IMR-90 (cell line): ENCODE measurements around the gene NIPAL3. TPM values are rescaled to one million over a fixed set of nuclear protein-coding genes. Genes with fewer than 3 reads are reported as not detected.
A peak's percentile ranks its signal among the peaks of the same experiment; 100 is the strongest.

ENCODE experiments used
- ATAC-seq: fragments of 200-7000 bp; cut with Tn5 transposase; 2 replicates; pipeline ENCODE4 v1.9.1; 2020; ENCODE audit warnings: low read depth, mild to moderate bottlenecking, moderate library complexity
- BruUV-seq: library from RNA; stranded (reverse); fragments of 400-500 nt; replicated peaks from 2 replicates; lab custom pipeline; 2021; lab: Mats Ljungman, UMichigan
- CTCF ChIA-PET: fragments of 300-600 bp; formaldehyde crosslinking; extraction: SDS; loops from one replicate; lab custom pipeline; 2021; ENCODE audit warnings: antibody characterized with exemption; lab: Yijun Ruan, JAX
- POLR2A ChIA-PET: fragments of 300-600 bp; sonication (Branson Sonifier 250); formaldehyde crosslinking; loops from one replicate; lab custom pipeline; 2022; ENCODE audit warnings: antibody characterized with exemption; ENCODE audit not compliant: unreplicated experiment; lab: Charles Lee
- DNase-seq: peaks from one replicate; pipeline ENCODE4 v3.0.0; 2013
- H2AFZ ChIP-seq: replicated peaks from 2 replicates; pipeline ENCODE3; 2013; ENCODE audit warnings: low read length, mild to moderate bottlenecking; ENCODE audit not compliant: poor library complexity
- H2AK5ac ChIP-seq: 2 replicates; pipeline ENCODE4 v1.6.1; 2013; ENCODE audit warnings: low read depth, low read length, inconsistent platforms
- H2AK9ac ChIP-seq: replicated peaks from 2 replicates; pipeline ENCODE3; 2013; ENCODE audit warnings: mild to moderate bottlenecking, low read depth, low read length, moderate library complexity; ENCODE audit not compliant: poor library complexity
- H2BK120ac ChIP-seq: 2 replicates; pipeline ENCODE4 v1.6.1; 2013; ENCODE audit warnings: low read depth, low read length, inconsistent platforms
- H2BK15ac ChIP-seq: 3 replicates; pipeline ENCODE4 v1.6.1; 2013; ENCODE audit warnings: low read depth, low read length, inconsistent platforms
- H2BK20ac ChIP-seq: 2 replicates; pipeline ENCODE4 v1.6.1; 2013; ENCODE audit warnings: low read depth, mild to moderate bottlenecking, inconsistent platforms, low read length, moderate library complexity
- H2BK5ac ChIP-seq: 2 replicates; pipeline ENCODE4 v1.6.1; 2013; ENCODE audit warnings: mild to moderate bottlenecking, low read depth, low read length, inconsistent platforms; ENCODE audit not compliant: poor library complexity, severe bottlenecking
- H3K14ac ChIP-seq: replicated peaks from 2 replicates; pipeline ENCODE4 v1.6.1; 2013; ENCODE audit warnings: low read depth, low read length, inconsistent platforms
- H3K18ac ChIP-seq: 2 replicates; pipeline ENCODE4 v1.6.1; 2013; ENCODE audit warnings: low read depth, low read length, control low read depth
- H3K23ac ChIP-seq: 2 replicates; pipeline ENCODE4 v1.6.1; 2013; ENCODE audit warnings: low read depth, low read length, inconsistent platforms
- H3K27ac ChIP-seq: 2 replicates; pipeline ENCODE4 v1.5.1; 2013; ENCODE audit warnings: mild to moderate bottlenecking, control low read depth, low read length; ENCODE audit not compliant: insufficient read depth
- H3K27me3 ChIP-seq: 2 replicates; pipeline ENCODE4 v1.6.1; 2013; ENCODE audit warnings: low read length; ENCODE audit not compliant: control insufficient read depth, insufficient read depth
- H3K36me3 ChIP-seq: 2 replicates; pipeline ENCODE4 v1.6.1; 2013; ENCODE audit warnings: low read length, mixed read lengths; ENCODE audit not compliant: control insufficient read depth, insufficient read depth
- H3K4ac ChIP-seq: 2 replicates; pipeline ENCODE4 v1.6.1; 2013; ENCODE audit warnings: low read depth, low read length, inconsistent platforms
- H3K4me1 ChIP-seq: 2 replicates; pipeline ENCODE4 v1.6.1; 2013; ENCODE audit warnings: low read length, mixed read lengths; ENCODE audit not compliant: control insufficient read depth, insufficient read depth
- H3K4me2 ChIP-seq: 2 replicates; pipeline ENCODE4 v1.6.1; 2013; ENCODE audit warnings: low read depth, mild to moderate bottlenecking, control low read depth, low read length, moderate library complexity
- H3K4me3 ChIP-seq: 2 replicates; pipeline ENCODE4 v1.5.1; 2013; ENCODE audit warnings: low read depth, mild to moderate bottlenecking, control low read depth, low read length, moderate library complexity; ENCODE audit not compliant: insufficient read depth
- H3K56ac ChIP-seq: 2 replicates; pipeline ENCODE4 v1.6.1; 2013; ENCODE audit warnings: low read length, inconsistent platforms; ENCODE audit not compliant: insufficient read depth; ENCODE audit errors: extremely low read depth
- H3K79me1 ChIP-seq, 2 experiments: 2 replicates each; pipeline ENCODE4 v1.6.1; 2013; ENCODE audit warnings: low read length in 2 of 2, inconsistent platforms in 1 of 2, low read depth in 1 of 2
- H3K9ac ChIP-seq: 2 replicates; pipeline ENCODE4 v1.6.1; 2013; ENCODE audit warnings: low read depth, low read length, control low read depth
- H3K9me1 ChIP-seq: 2 replicates; pipeline ENCODE4 v1.6.1; 2013; ENCODE audit warnings: low read length, inconsistent platforms; ENCODE audit not compliant: insufficient read depth
- H3K9me3 ChIP-seq: 2 replicates; pipeline ENCODE4 v1.6.1; 2013; ENCODE audit warnings: low read length; ENCODE audit not compliant: control insufficient read depth, insufficient read depth
- H4K20me1 ChIP-seq: 2 replicates; pipeline ENCODE4 v1.6.1; 2013; ENCODE audit warnings: low read length, inconsistent platforms; ENCODE audit not compliant: insufficient read depth
- H4K5ac ChIP-seq: 2 replicates; pipeline ENCODE4 v1.6.1; 2013; ENCODE audit warnings: mild to moderate bottlenecking, low read depth, low read length, control low read depth
- H4K8ac ChIP-seq, 2 experiments: 2 replicates each; pipeline ENCODE4 v1.6.1; 2013; ENCODE audit warnings: low read depth in 2 of 2, low read length in 2 of 2, control low read depth in 1 of 2, inconsistent platforms in 1 of 2
- H4K91ac ChIP-seq: 2 replicates; pipeline ENCODE4 v1.6.1; 2013; ENCODE audit warnings: low read depth, low read length, inconsistent platforms; ENCODE audit not compliant: insufficient read depth
- MAFK ChIP-seq: IDR thresholded peaks from 2 replicates; pipeline ENCODE4 v1.6.1; 2012; ENCODE audit warnings: low read depth, low read length, improper control_type of control experiment
- POLR2A ChIP-seq: IDR thresholded peaks from 2 replicates; pipeline ENCODE4 v1.6.1; 2012; ENCODE audit warnings: mild to moderate bottlenecking, low read depth, low read length
- RAD21 ChIP-seq: IDR thresholded peaks from 2 replicates; pipeline ENCODE4 v1.6.1; 2012; ENCODE audit warnings: low read length, improper control_type of control experiment
- WGBS, 2 experiments: methylation state at CpG; one replicate each; pipeline versions ENCODE4 v1.1.5 to v1.1.7; 2013; ENCODE audit warnings: missing lambda C conversion rate in 2 of 2; ENCODE audit not compliant: insufficient read length in 1 of 2; ENCODE audit errors: extremely low coverage in 2 of 2; 5-methylcytosine and 5-hydroxymethylcytosine counted together
- dilution Hi-C: fragments of 300-500 bp; cut with HindIII; formaldehyde crosslinking; loops from one replicate; pipeline ENCODE4 v1.14.3; 2018; ENCODE audit warnings: low sequenced_read_pairs; ENCODE audit not compliant: unreplicated experiment
- in situ Hi-C: fragments of 300-500 bp; cut with MboI; formaldehyde crosslinking; loops from 3 replicates; pipeline ENCODE4 v1.14.3; 2019; ENCODE audit warnings: low sequenced_read_pairs, inconsistent platforms, mixed read lengths
- intact Hi-C: fragments of 100-400 bp; cut with micrococcal nuclease; formaldehyde crosslinking; loops from 2 replicates; pipeline ENCODE4 v1.10.0; 2022
- polyA plus RNA-seq, 3 experiments: library from polyadenylated mRNA; depleted of rRNA; stranded (reverse); fragments of >200 nt; gene quantifications; 2 replicates each; pipeline ENCODE4 v1.2.3, GENCODE V29; 2012; ENCODE audit warnings: low replicate concordance in 1 of 3
- total RNA-seq: library from RNA; depleted of rRNA; stranded (reverse); fragments of >200 nt; gene quantifications from 2 replicates; pipeline ENCODE4 v1.2.3, GENCODE V29; 2012
- TF ChIP-seq, protein P1 (sequence below): conservative IDR thresholded peaks from 2 replicates; pipeline ENCODE4 v1.5.1; 2012; ENCODE audit warnings: mild to moderate bottlenecking, low read depth, low read length, improper control_type of control experiment

Gene NIPAL3
- total and polyA plus RNA-seq, 2 of the 4 experiments (the other 2 are of a cell fraction), result 55.0 to 123 TPM

DNA sequence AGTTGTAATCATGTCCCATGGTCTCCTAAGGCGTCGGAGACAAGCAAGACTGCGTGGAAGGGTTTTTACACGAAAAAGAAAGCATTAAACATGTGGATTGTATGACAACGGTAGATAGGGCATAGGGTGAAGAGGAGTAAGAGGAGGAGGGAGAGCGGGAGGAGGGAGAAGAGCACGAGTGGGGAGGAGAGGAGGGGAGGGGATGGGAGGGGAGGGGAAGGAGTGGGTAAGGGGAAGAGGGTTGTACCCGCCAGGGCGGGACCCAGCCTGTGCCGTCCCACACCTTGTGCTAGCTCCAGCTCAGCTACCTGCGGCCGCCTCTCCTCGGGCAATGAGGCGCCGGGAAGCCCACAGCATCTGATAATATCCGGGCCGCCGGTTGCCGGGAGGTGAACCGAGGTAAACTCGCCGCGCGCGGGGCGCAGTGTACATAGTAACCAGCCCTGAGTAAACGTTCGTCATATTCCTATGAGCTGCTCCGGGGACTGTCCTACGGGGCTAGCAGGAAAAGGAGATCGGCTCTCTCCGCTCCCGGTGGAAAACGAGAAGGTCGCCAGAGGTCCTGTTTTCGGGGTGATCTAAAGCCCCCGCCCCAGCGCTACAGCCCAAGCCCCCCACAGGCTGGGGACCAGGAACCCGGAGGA is 86.6 kb downstream of the NIPAL3 start:
- peak overlapping the region; percentile 97 for H2AFZ ChIP-seq
- dilution Hi-C loops, result no loop called here
- H4K5ac ChIP-seq, result peak overlapping the region; percentile 33
- no peaks in the 10 kb centered on the region for H3K36me3 ChIP-seq
- ATAC-seq (peak; percentile 66), DNase-seq (peak; percentile 53)
- peak overlapping the region; percentile 86 for H3K4me2 ChIP-seq
- BruUV-seq, result no TSS peak
- H3K9ac ChIP-seq, result peak overlapping the region; percentile 74
- peak overlapping the region; percentile 64; the same call in 1 of the 2 replicates for H3K27ac ChIP-seq
- peak overlapping the region; percentile 88 for H3K4me3 ChIP-seq
- peak overlapping the region; percentile 44 for H2BK120ac ChIP-seq
- H3K27me3 ChIP-seq, result peaks cover 4% of the 10 kb centered on the region
- in situ Hi-C loops, result no loop called here
- H3K56ac ChIP-seq, result peak overlapping the region; percentile 65
- peak overlapping the region; percentile 21 to 87; a peak in 2 of 4 replicates for H4K8ac ChIP-seq
- peaks cover 4 to 17% of the 10 kb centered on the region in 2 experiments; a peak in 3 of 4 replicates for H3K79me1 ChIP-seq
- H2BK15ac ChIP-seq, result no peak overlapping the region
- H4K20me1 ChIP-seq, result no peaks in the 10 kb centered on the region; the same call in 1 of the 2 replicates
- peak overlapping the region; percentile 17 for H3K18ac ChIP-seq
- H3K14ac ChIP-seq, result peak overlapping the region; percentile 79
- POLR2A ChIA-PET, result no interaction called here
- no peaks in the 10 kb centered on the region for H3K4me1 ChIP-seq
- H3K4ac ChIP-seq, result peak overlapping the region; percentile 78
- no peaks in the 10 kb centered on the region for H3K9me3 ChIP-seq
- peak overlapping the region; percentile 40 for H2BK20ac ChIP-seq
- intact Hi-C loops, result loop anchor here (2.0 to 10.0 kb wide), 2 partner anchors 85 to 113 kb away; no protein-coding TSS in a partner anchor
- WGBS, 2 experiments, result 2% methylated on average over 22 of the region's 39 CpGs; no CpG with 5 or more reads in 1 of the 2 experiments
- peak overlapping the region; percentile 31 for H4K91ac ChIP-seq
- H2AK5ac ChIP-seq, result peak overlapping the region; percentile 91
- peak overlapping the region; percentile 1 for H2BK5ac ChIP-seq
- H3K23ac ChIP-seq, result peak overlapping the region; percentile 86
- CTCF ChIA-PET, result interaction anchor here (1.2 to 1.6 kb wide), 2 partner anchors 10 to 13 kb away, joined by 3 to 4 read pairs; no protein-coding TSS in a partner anchor
- peaks cover 7% of the 10 kb centered on the region; the same call in 1 of the 2 replicates for H3K9me1 ChIP-seq
- 0 out of 2 replicates have a peak, but pooled peaks have one; percentile 11 for TF ChIP-seq RAD21
- TF ChIP-seq, protein P1, sequence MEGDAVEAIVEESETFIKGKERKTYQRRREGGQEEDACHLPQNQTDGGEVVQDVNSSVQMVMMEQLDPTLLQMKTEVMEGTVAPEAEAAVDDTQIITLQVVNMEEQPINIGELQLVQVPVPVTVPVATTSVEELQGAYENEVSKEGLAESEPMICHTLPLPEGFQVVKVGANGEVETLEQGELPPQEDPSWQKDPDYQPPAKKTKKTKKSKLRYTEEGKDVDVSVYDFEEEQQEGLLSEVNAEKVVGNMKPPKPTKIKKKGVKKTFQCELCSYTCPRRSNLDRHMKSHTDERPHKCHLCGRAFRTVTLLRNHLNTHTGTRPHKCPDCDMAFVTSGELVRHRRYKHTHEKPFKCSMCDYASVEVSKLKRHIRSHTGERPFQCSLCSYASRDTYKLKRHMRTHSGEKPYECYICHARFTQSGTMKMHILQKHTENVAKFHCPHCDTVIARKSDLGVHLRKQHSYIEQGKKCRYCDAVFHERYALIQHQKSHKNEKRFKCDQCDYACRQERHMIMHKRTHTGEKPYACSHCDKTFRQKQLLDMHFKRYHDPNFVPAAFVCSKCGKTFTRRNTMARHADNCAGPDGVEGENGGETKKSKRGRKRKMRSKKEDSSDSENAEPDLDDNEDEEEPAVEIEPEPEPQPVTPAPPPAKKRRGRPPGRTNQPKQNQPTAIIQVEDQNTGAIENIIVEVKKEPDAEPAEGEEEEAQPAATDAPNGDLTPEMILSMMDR, result no peak
- peak; percentile 77 for TF ChIP-seq POLR2A
- TF ChIP-seq MAFK, result no peak
- peak overlapping the region; percentile 87 for H2AK9ac ChIP-seq
